NB4 (cell line): Measurements from ENCODE around the gene FAM170B.

ENCODE experiments used
- CTCF ChIP-seq: IDR thresholded peaks from one replicate; pipeline ENCODE4 v1.5.1; 2012; ENCODE audit warnings: low read depth, low read length
- POLR2A ChIP-seq: IDR thresholded peaks from 2 replicates; pipeline ENCODE4 v1.6.1; 2011; ENCODE audit warnings: mild to moderate bottlenecking; ENCODE audit not compliant: insufficient read length; ENCODE audit errors: extremely low read depth

GRCh38 chr10:49149881-49150280, 16.1 kb upstream of the FAM170B start:
- no peak for TF ChIP-seq CTCF
- no peak for TF ChIP-seq POLR2A
